CD14-positive monocyte (primary cell): Measurements from ENCODE around the gene USP48. TPM values are rescaled to one million over a fixed set of nuclear protein-coding genes. Genes with fewer than 3 reads are reported as not detected.

Experiments
- DNase-seq, 3 donors: peaks; one replicate each; pipeline ENCODE4 v3.0.0-alpha.2; 2011 to 2022
- H2AFZ ChIP-seq: 2 replicates; pipeline ENCODE4 v1.6.0; 2012; ENCODE audit warnings: mild to moderate bottlenecking, low read depth, low read length, inconsistent platforms; ENCODE audit not compliant: insufficient read depth, poor library complexity, severe bottlenecking
- H3K27ac ChIP-seq, 2 donors: 1 replicate in 1 of 2; 2 replicates in 1 of 2; pipeline ENCODE4 v1.5.1; 2012 to 2013; ENCODE audit warnings: low read length in 2 of 2, control low read depth in 1 of 2, inconsistent platforms in 1 of 2, low read depth in 1 of 2, mild to moderate bottlenecking in 1 of 2
- H3K27me3 ChIP-seq, 2 donors: one replicate each; pipeline versions ENCODE4 v1.6.0 to v1.6.1; 2011 to 2013; ENCODE audit warnings: low read length in 2 of 2; ENCODE audit not compliant: control insufficient read depth in 2 of 2, insufficient read depth in 2 of 2
- H3K36me3 ChIP-seq, 2 donors: replicated peaks in 1 of 2; 1 replicate in 1 of 2; 2 replicates in 1 of 2; pipeline versions ENCODE4 v1.5.1 to v1.6.1; 2012 to 2013; ENCODE audit warnings: low read length in 2 of 2, control low read depth in 1 of 2, inconsistent platforms in 1 of 2, mild to moderate bottlenecking in 1 of 2; ENCODE audit not compliant: insufficient read depth in 2 of 2, control insufficient read depth in 1 of 2
- H3K4me1 ChIP-seq, 2 donors: 1 replicate in 1 of 2; 2 replicates in 1 of 2; pipeline versions ENCODE4 v1.5.1 to v1.6.1; 2012 to 2013; ENCODE audit warnings: low read length in 2 of 2, control low read depth in 1 of 2, inconsistent platforms in 1 of 2, mild to moderate bottlenecking in 1 of 2, moderate library complexity in 1 of 2; ENCODE audit not compliant: insufficient read depth in 2 of 2, control insufficient read depth in 1 of 2
- H3K4me2 ChIP-seq: replicated peaks from 2 replicates; pipeline ENCODE3; 2012; ENCODE audit warnings: low read length, moderate library complexity, mild to moderate bottlenecking; ENCODE audit not compliant: poor library complexity, severe bottlenecking; ENCODE audit errors: extremely low read depth
- H3K4me3 ChIP-seq, 3 experiments: fragments of 200-600 bp in 1 of 3; sonication (generic) in 1 of 3; replicated peaks in 1 of 3; 1 replicate in 2 of 3; 2 replicates in 1 of 3; pipeline ENCODE4 v1.5.1; 2011 to 2013; ENCODE audit warnings: low read length in 3 of 3, mild to moderate bottlenecking in 3 of 3, control low read depth in 2 of 3, low read depth in 2 of 3, inconsistent platforms in 1 of 3, moderate library complexity in 1 of 3
- H3K79me2 ChIP-seq: 2 replicates; pipeline ENCODE4 v1.6.0; 2012; ENCODE audit warnings: mild to moderate bottlenecking, control low read depth, inconsistent platforms, low read length, moderate library complexity; ENCODE audit not compliant: insufficient read depth
- H3K9ac ChIP-seq: 2 replicates; pipeline ENCODE4 v1.6.0; 2017; ENCODE audit warnings: low read length, mild to moderate bottlenecking; ENCODE audit not compliant: insufficient read depth, poor library complexity, severe bottlenecking
- H3K9me3 ChIP-seq, 2 donors: replicated peaks in 1 of 2; 1 replicate in 1 of 2; 2 replicates in 1 of 2; pipeline versions ENCODE4 v1.5.1 to v1.6.1; 2012 to 2013; ENCODE audit warnings: low read length in 2 of 2, control low read depth in 1 of 2; ENCODE audit not compliant: control insufficient read depth in 1 of 2, insufficient read depth in 1 of 2
- H4K20me1 ChIP-seq: 2 replicates; pipeline ENCODE4 v1.6.0; 2012; ENCODE audit warnings: mild to moderate bottlenecking, low read length, control low read depth, moderate library complexity; ENCODE audit not compliant: insufficient read depth
- H3K27ac Mint-ChIP-seq, 7 donors: one replicate each; pipeline ENCODE4 v1.8.0; 2020; ENCODE audit warnings: mild to moderate bottlenecking in 7 of 7, mixed read lengths in 7 of 7, moderate library complexity in 6 of 7, inconsistent platforms in 2 of 7
- H3K27me3 Mint-ChIP-seq, 3 donors: one replicate each; pipeline ENCODE4 v1.8.0; 2021 to 2022; ENCODE audit warnings: low read depth in 3 of 3, mild to moderate bottlenecking in 3 of 3, mixed read lengths in 3 of 3, moderate library complexity in 3 of 3, inconsistent platforms in 1 of 3
- H3K36me3 Mint-ChIP-seq, 2 donors: one replicate each; pipeline ENCODE4 v1.8.0; 2020; ENCODE audit warnings: mixed read lengths in 2 of 2, inconsistent platforms in 1 of 2, mild to moderate bottlenecking in 1 of 2
- H3K4me1 Mint-ChIP-seq: one replicate; pipeline ENCODE4 v1.8.0; 2020; ENCODE audit warnings: mild to moderate bottlenecking, mixed read lengths
- H3K4me3 Mint-ChIP-seq, 2 donors: one replicate each; pipeline ENCODE4 v1.8.0; 2020; ENCODE audit warnings: mild to moderate bottlenecking in 2 of 2, mixed read lengths in 2 of 2, moderate library complexity in 1 of 2
- H3K9me3 Mint-ChIP-seq, 7 donors: one replicate each; pipeline ENCODE4 v1.8.0; 2020 to 2022; ENCODE audit warnings: mixed read lengths in 7 of 7, mild to moderate bottlenecking in 6 of 7, moderate library complexity in 6 of 7, inconsistent platforms in 2 of 7
- WGBS: methylation state at CpG from one replicate; pipeline ENCODE4 v1.1.5; 2013; ENCODE audit warnings: missing lambda C conversion rate; ENCODE audit not compliant: insufficient coverage; 5-methylcytosine and 5-hydroxymethylcytosine counted together
- intact Hi-C, 2 donors: fragments of 100-400 bp; cut with micrococcal nuclease; formaldehyde crosslinking; loops; one replicate each; pipeline versions ENCODE4 v1.15.0 to v1.15.1; 2023
- polyA plus RNA-seq, 3 donors: library from polyadenylated mRNA; depleted of rRNA in 1 of 3; unstranded in 2 of 3; stranded (reverse) in 1 of 3; fragments of 300-500 nt in 2 of 3; fragments of >200 nt in 1 of 3; fragmentation: Illumina TruSeq in 2 of 3; gene quantifications; 1 replicate in 2 of 3; 2 replicates in 1 of 3; pipeline ENCODE4 v1.2.3, GENCODE V29; 2012 to 2021
- TF ChIP-seq, protein P1 (sequence below): fragments of 200-600 bp; IDR thresholded peaks from one replicate; pipeline ENCODE4 v1.8.0; 2022; ENCODE audit warnings: antibody characterized with exemption, mild to moderate bottlenecking

Gene USP48
- polyA plus RNA-seq, 3 donors: 26.5 to 40.2 (median 34.3) TPM

- DNase-seq: no peak
- no peaks in the 10 kb centered on the region for H4K20me1 ChIP-seq
- H3K27ac ChIP-seq: no peak overlapping the region
- peaks cover 0 to 11% (median 4%) of the 10 kb centered on the region in 7 donors for H3K9me3 Mint-ChIP-seq
- H3K4me2 ChIP-seq: no peak overlapping the region
- intact Hi-C loops: no loop called here
- peaks cover 0 to 11% of the 10 kb centered on the region in 2 donors for H3K9me3 ChIP-seq
- no peaks in the 10 kb centered on the region for H3K79me2 ChIP-seq
- no peak overlapping the region for H3K9ac ChIP-seq
- H3K36me3 ChIP-seq: no peaks in the 10 kb centered on the region
- no peak overlapping the region for H3K4me3 Mint-ChIP-seq
- H3K27ac Mint-ChIP-seq: no peak overlapping the region
- H3K4me1 ChIP-seq: no peaks in the 10 kb centered on the region
- peaks cover 17 to 45% of the 10 kb centered on the region in 2 donors for H3K27me3 ChIP-seq
- H2AFZ ChIP-seq: no peak overlapping the region
- peaks cover 0 to 2% of the 10 kb centered on the region in 2 donors for H3K36me3 Mint-ChIP-seq
- peaks cover 6% of the 10 kb centered on the region for H3K4me1 Mint-ChIP-seq
- peaks cover 47 to 63% (median 55%) of the 10 kb centered on the region in 3 donors for H3K27me3 Mint-ChIP-seq
- no peak overlapping the region for H3K4me3 ChIP-seq
- 89% methylated on average over 5 of the region's 6 CpGs for WGBS
- TF ChIP-seq, protein P1, sequence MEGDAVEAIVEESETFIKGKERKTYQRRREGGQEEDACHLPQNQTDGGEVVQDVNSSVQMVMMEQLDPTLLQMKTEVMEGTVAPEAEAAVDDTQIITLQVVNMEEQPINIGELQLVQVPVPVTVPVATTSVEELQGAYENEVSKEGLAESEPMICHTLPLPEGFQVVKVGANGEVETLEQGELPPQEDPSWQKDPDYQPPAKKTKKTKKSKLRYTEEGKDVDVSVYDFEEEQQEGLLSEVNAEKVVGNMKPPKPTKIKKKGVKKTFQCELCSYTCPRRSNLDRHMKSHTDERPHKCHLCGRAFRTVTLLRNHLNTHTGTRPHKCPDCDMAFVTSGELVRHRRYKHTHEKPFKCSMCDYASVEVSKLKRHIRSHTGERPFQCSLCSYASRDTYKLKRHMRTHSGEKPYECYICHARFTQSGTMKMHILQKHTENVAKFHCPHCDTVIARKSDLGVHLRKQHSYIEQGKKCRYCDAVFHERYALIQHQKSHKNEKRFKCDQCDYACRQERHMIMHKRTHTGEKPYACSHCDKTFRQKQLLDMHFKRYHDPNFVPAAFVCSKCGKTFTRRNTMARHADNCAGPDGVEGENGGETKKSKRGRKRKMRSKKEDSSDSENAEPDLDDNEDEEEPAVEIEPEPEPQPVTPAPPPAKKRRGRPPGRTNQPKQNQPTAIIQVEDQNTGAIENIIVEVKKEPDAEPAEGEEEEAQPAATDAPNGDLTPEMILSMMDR: no peak
Observed at GRCh38 chr1:21653744-21654100, 129.2 kb downstream of the USP48 start.

GRCh38 chr1:21652937-21653743, 129.8 kb downstream of the USP48 start:
- no peak for DNase-seq
- 67% methylated on average over 8 of the region's 10 CpGs for WGBS
- peaks cover 0 to 12% (median 4%) of the 10 kb centered on the region in 7 donors for H3K9me3 Mint-ChIP-seq

More at GRCh38 chr1:21652937-21653743, 129.8 kb downstream of the USP48 start:
- H3K4me2 ChIP-seq: no peak overlapping the region
- no peak overlapping the region for H2AFZ ChIP-seq
- intact Hi-C loops: no loop called here
- peaks cover 17 to 47% of the 10 kb centered on the region in 2 donors for H3K27me3 ChIP-seq
- Mint-ChIP-seq H3K27ac (no peak overlapping the region), H3K27me3 (peaks cover 47 to 62% (median 55%) of the 10 kb centered on the region in 3 donors), H3K36me3 (peaks cover 0 to 2% of the 10 kb centered on the region in 2 donors), H3K4me3 (peak overlapping the region in 1 of 2 donors; percentile 80), H3K4me1 (peaks cover 6% of the 10 kb centered on the region)
- no peaks in the 10 kb centered on the region for H3K36me3 ChIP-seq
- no peaks in the 10 kb centered on the region for H3K79me2 ChIP-seq
- H3K27ac ChIP-seq: no peak overlapping the region
- peaks cover 0 to 11% of the 10 kb centered on the region in 2 donors for H3K9me3 ChIP-seq
- no peak overlapping the region for H3K4me3 ChIP-seq
- H4K20me1 ChIP-seq: no peaks in the 10 kb centered on the region
- TF ChIP-seq, protein P1: no peak
- H3K4me1 ChIP-seq: no peaks in the 10 kb centered on the region
- no peak overlapping the region for H3K9ac ChIP-seq
